SK-N-SH (cell line): ENCODE measurements around the gene CBFA2T2. TPM values are rescaled to one million over a fixed set of nuclear protein-coding genes. Genes with fewer than 3 reads are reported as not detected.

Experiments
- CTCF ChIA-PET: fragments of 300-600, 350-600 bp; formaldehyde crosslinking; extraction: SDS; loops from one replicate; lab custom pipeline; 2021; lab: Yijun Ruan, JAX
- POLR2A ChIA-PET: fragments of 350-600 bp; sonication (Branson Sonifier 250); formaldehyde crosslinking; extraction: SDS; loops from one replicate; lab custom pipeline; 2020; ENCODE audit warnings: antibody characterized with exemption, inconsistent platforms; lab: Yijun Ruan, JAX
- DNase-seq: peaks from one replicate; pipeline ENCODE4 v3.0.0; 2012
- H2AFZ ChIP-seq: fragments of 200-600 bp; sonication (generic); 2 replicates; pipeline ENCODE4 v1.8.1; 2016; ENCODE audit warnings: antibody characterized with exemption, mild to moderate bottlenecking, low read depth
- H3F3A ChIP-seq: fragments of 200-600 bp; sonication (generic); replicated peaks from 2 replicates; pipeline ENCODE3; 2016; ENCODE audit warnings: antibody characterized with exemption, mild to moderate bottlenecking; ENCODE audit not compliant: insufficient read depth
- H3K27ac ChIP-seq, 2 experiments: fragments of 200-500 bp in 1 of 2; fragments of 200-600 bp in 1 of 2; sonication (Bioruptor generic) in 1 of 2; sonication (generic), shearing (Covaris generic) in 1 of 2; 2 replicates each; pipeline versions ENCODE4 v1.5.1 to v1.6.1; 2014 to 2016; ENCODE audit warnings: low read depth in 2 of 2, inconsistent platforms in 1 of 2, low read length in 1 of 2, mild to moderate bottlenecking in 1 of 2, mixed read lengths in 1 of 2
- H3K27me3 ChIP-seq: fragments of 200-600 bp; sonication (generic), shearing (Covaris generic); 2 replicates; pipeline ENCODE4 v1.6.1; 2016; ENCODE audit warnings: mixed run types; ENCODE audit not compliant: insufficient read depth
- H3K36me3 ChIP-seq, 2 experiments: fragments of 200-500 bp in 1 of 2; fragments of 200-600 bp in 1 of 2; sonication (Bioruptor generic) in 1 of 2; sonication (generic) in 1 of 2; replicated peaks in 1 of 2; 2 replicates each; pipeline versions ENCODE3 to v1.5.1; 2014 to 2016; ENCODE audit warnings: low read length in 1 of 2, mild to moderate bottlenecking in 1 of 2; ENCODE audit not compliant: insufficient read depth in 2 of 2, control insufficient read depth in 1 of 2
- H3K4me1 ChIP-seq, 2 experiments: fragments of 200-500 bp in 1 of 2; fragments of 200-600 bp in 1 of 2; sonication (Bioruptor generic) in 1 of 2; sonication (generic), shearing (Covaris generic) in 1 of 2; 2 replicates each; pipeline versions ENCODE4 v1.5.1 to v1.6.1; 2014 to 2016; ENCODE audit warnings: low read depth in 1 of 2, low read length in 1 of 2, mixed run types in 1 of 2; ENCODE audit not compliant: insufficient read depth in 2 of 2, control insufficient read depth in 1 of 2
- H3K4me2 ChIP-seq: fragments of 200-600 bp; sonication (generic), shearing (Covaris generic); 2 replicates; pipeline ENCODE4 v1.6.1; 2017; ENCODE audit warnings: mixed run types
- H3K4me3 ChIP-seq, 2 experiments: fragments of 200-500 bp in 1 of 2; fragments of 200-600 bp in 1 of 2; sonication (Bioruptor generic) in 1 of 2; sonication (generic), shearing (Covaris generic) in 1 of 2; 2 replicates each; pipeline versions ENCODE4 v1.5.1 to v1.8.1; 2014 to 2016; ENCODE audit warnings: low read depth in 2 of 2, inconsistent platforms in 1 of 2, low read length in 1 of 2, mild to moderate bottlenecking in 1 of 2, mixed read lengths in 1 of 2, moderate library complexity in 1 of 2
- H3K79me2 ChIP-seq: fragments of 200-600 bp; sonication (generic); 2 replicates; pipeline ENCODE4 v1.8.1; 2017; ENCODE audit warnings: mild to moderate bottlenecking; ENCODE audit not compliant: insufficient read depth
- H3K9ac ChIP-seq: fragments of 200-600 bp; sonication (generic); 2 replicates; pipeline ENCODE4 v1.6.1; 2017; ENCODE audit warnings: mixed run types
- H3K9me2 ChIP-seq: fragments of 200-600 bp; sonication (generic); 2 replicates; pipeline ENCODE4 v1.6.1; 2017; ENCODE audit warnings: mixed run types
- H3K9me3 ChIP-seq: fragments of 200-600 bp; sonication (generic); 2 replicates; pipeline ENCODE4 v1.6.1; 2017; ENCODE audit warnings: mixed run types, mild to moderate bottlenecking, moderate library complexity
- H4K20me1 ChIP-seq: fragments of 200-600 bp; sonication (generic); 2 replicates; pipeline ENCODE4 v1.6.1; 2017; ENCODE audit warnings: mild to moderate bottlenecking, mixed run types; ENCODE audit not compliant: insufficient read depth
- FOXJ3 ChIP-seq: sonication (generic); formaldehyde crosslinking; IDR thresholded peaks from 2 replicates; pipeline ENCODE4 v1.5.1; 2020; ENCODE audit warnings: mild to moderate bottlenecking, missing genetic modification reagents
- FOXM1 ChIP-seq: IDR thresholded peaks from 2 replicates; pipeline ENCODE4 v1.4.0; 2012; ENCODE audit warnings: low read depth, mild to moderate bottlenecking
- GABPA ChIP-seq: IDR thresholded peaks from 2 replicates; pipeline ENCODE4 v1.4.0; 2012; ENCODE audit warnings: low read depth, mild to moderate bottlenecking
- JUND ChIP-seq: IDR thresholded peaks from 2 replicates; pipeline ENCODE4 v1.4.0; 2012
- MEF2A ChIP-seq: IDR thresholded peaks from 2 replicates; pipeline ENCODE4 v1.4.0; 2012; ENCODE audit warnings: low read depth, borderline replicate concordance
- MXI1 ChIP-seq: IDR thresholded peaks from 2 replicates; pipeline ENCODE4 v1.6.1; 2012; ENCODE audit warnings: mild to moderate bottlenecking, low read depth, low read length, improper control_type of control experiment
- NRF1 ChIP-seq: IDR thresholded peaks from 2 replicates; pipeline ENCODE4 v1.6.1; 2012; ENCODE audit warnings: low read depth, mild to moderate bottlenecking, low read length
- RCOR1 ChIP-seq: fragments of 150-350 bp; IDR thresholded peaks from 2 replicates; pipeline ENCODE4 v1.6.1; 2017; ENCODE audit warnings: antibody characterized with exemption, low read length
- RFX5 ChIP-seq: IDR thresholded peaks from 2 replicates; pipeline ENCODE4 v1.6.1; 2012; ENCODE audit warnings: mild to moderate bottlenecking, improper control_type of control experiment, low read length
- TEAD4 ChIP-seq: IDR thresholded peaks from 2 replicates; pipeline ENCODE4 v1.4.0; 2012; ENCODE audit warnings: mild to moderate bottlenecking, borderline replicate concordance; ENCODE audit not compliant: insufficient read depth
- WGBS: methylation state at CpG from one replicate; pipeline ENCODE4 v1.1.6; 2017; ENCODE audit warnings: low lambda C conversion rate; 5-methylcytosine and 5-hydroxymethylcytosine counted together
- polyA plus RNA-seq, 3 experiments: library from polyadenylated mRNA; depleted of rRNA; stranded (reverse); fragments of >200 nt; gene quantifications; 2 replicates each; pipeline ENCODE4 v1.2.3, GENCODE V29; 2012
- TF ChIP-seq, protein P1 (sequence below): IDR thresholded peaks from 2 replicates; pipeline ENCODE4; 2012
- TF ChIP-seq, protein P2 (sequence below): IDR thresholded peaks from 2 replicates; pipeline ENCODE4 v1.4.0; 2012; ENCODE audit warnings: low read depth, borderline replicate concordance
- TF ChIP-seq, protein P3 (sequence below): fragments of 150-350 bp; IDR thresholded peaks from 2 replicates; pipeline ENCODE4 v1.6.1; 2017; ENCODE audit warnings: antibody characterized with exemption, low read length, low read depth, borderline replicate concordance
- TF ChIP-seq, protein P4 (sequence below): IDR thresholded peaks from 2 replicates; pipeline ENCODE4 v1.4.0; 2012; ENCODE audit warnings: low read depth, borderline replicate concordance
- TF ChIP-seq, protein P5 (sequence below): fragments of 150-350 bp; IDR thresholded peaks from 2 replicates; pipeline ENCODE4 v1.6.1; 2016; ENCODE audit warnings: mild to moderate bottlenecking, low read depth, low read length

CBFA2T2 gene
- polyA plus RNA-seq, 1 of the 3 experiments (the other 2 are of a cell fraction) = 11.0 TPM

DNA sequence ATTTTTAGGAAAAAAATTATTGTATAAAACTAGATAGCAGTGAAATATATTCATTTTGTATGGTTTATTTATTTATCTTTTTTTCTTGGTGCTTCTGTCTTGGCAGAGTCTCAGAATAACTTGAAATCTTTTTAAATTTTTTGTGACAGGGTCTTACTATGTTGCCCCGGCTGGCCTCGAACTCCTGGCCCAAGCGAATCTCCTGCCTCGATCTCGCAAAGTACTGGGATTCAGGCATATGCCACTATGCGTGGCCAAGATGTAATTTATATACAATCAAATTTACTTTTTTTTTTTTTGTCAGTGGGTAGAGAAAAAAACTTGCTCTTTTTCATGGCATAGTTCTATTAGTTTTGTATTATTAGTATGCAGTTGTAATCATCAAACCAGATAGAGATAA is 13.7 kb downstream of the CBFA2T2 start:
- no peak for DNase-seq
- H3F3A ChIP-seq = peaks cover 5% of the 10 kb centered on the region
- no peak overlapping the region for H3K27ac ChIP-seq
- no peaks in the 10 kb centered on the region for H3K27me3 ChIP-seq
- H2AFZ ChIP-seq = no peak overlapping the region
- H3K4me2 ChIP-seq = no peak overlapping the region
- 96% methylated on average over 6 of the region's 6 CpGs for WGBS
- peaks cover 20% of the 10 kb centered on the region; the same call in 1 of the 2 replicates for H4K20me1 ChIP-seq
- peaks cover 0 to 4% of the 10 kb centered on the region in 2 experiments for H3K36me3 ChIP-seq
- H3K9ac ChIP-seq = no peak overlapping the region
- no peak overlapping the region for H3K4me3 ChIP-seq
- no peaks in the 10 kb centered on the region for H3K9me2 ChIP-seq
- TF ChIP-seq, protein P1, sequence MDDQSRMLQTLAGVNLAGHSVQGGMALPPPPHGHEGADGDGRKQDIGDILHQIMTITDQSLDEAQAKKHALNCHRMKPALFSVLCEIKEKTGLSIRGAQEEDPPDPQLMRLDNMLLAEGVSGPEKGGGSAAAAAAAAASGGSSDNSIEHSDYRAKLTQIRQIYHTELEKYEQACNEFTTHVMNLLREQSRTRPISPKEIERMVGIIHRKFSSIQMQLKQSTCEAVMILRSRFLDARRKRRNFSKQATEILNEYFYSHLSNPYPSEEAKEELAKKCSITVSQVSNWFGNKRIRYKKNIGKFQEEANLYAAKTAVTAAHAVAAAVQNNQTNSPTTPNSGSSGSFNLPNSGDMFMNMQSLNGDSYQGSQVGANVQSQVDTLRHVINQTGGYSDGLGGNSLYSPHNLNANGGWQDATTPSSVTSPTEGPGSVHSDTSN = no peak
- TF ChIP-seq, protein P2, sequence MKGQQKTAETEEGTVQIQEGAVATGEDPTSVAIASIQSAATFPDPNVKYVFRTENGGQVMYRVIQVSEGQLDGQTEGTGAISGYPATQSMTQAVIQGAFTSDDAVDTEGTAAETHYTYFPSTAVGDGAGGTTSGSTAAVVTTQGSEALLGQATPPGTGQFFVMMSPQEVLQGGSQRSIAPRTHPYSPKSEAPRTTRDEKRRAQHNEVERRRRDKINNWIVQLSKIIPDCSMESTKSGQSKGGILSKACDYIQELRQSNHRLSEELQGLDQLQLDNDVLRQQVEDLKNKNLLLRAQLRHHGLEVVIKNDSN = no peak
- TF ChIP-seq TEAD4 = no peak
- TF ChIP-seq NRF1 = no peak
- TF ChIP-seq RFX5 = no peak
- TF ChIP-seq GABPA = no peak
- no peak for TF ChIP-seq RCOR1
- TF ChIP-seq, protein P3, sequence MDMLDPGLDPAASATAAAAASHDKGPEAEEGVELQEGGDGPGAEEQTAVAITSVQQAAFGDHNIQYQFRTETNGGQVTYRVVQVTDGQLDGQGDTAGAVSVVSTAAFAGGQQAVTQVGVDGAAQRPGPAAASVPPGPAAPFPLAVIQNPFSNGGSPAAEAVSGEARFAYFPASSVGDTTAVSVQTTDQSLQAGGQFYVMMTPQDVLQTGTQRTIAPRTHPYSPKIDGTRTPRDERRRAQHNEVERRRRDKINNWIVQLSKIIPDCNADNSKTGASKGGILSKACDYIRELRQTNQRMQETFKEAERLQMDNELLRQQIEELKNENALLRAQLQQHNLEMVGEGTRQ = no peak
- TF ChIP-seq, protein P4, sequence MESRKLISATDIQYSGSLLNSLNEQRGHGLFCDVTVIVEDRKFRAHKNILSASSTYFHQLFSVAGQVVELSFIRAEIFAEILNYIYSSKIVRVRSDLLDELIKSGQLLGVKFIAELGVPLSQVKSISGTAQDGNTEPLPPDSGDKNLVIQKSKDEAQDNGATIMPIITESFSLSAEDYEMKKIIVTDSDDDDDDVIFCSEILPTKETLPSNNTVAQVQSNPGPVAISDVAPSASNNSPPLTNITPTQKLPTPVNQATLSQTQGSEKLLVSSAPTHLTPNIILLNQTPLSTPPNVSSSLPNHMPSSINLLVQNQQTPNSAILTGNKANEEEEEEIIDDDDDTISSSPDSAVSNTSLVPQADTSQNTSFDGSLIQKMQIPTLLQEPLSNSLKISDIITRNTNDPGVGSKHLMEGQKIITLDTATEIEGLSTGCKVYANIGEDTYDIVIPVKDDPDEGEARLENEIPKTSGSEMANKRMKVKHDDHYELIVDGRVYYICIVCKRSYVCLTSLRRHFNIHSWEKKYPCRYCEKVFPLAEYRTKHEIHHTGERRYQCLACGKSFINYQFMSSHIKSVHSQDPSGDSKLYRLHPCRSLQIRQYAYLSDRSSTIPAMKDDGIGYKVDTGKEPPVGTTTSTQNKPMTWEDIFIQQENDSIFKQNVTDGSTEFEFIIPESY = no peak
- POLR2A ChIA-PET = interaction anchor here (0.6 kb wide), 1 partner anchor 33 kb away, joined by 7 read pairs; no protein-coding TSS in a partner anchor
- CTCF ChIA-PET = no interaction called here
- H3K9me3 ChIP-seq = no peaks in the 10 kb centered on the region
- peaks cover 80% of the 10 kb centered on the region for H3K79me2 ChIP-seq
- H3K4me1 ChIP-seq = peaks cover 0 to 7% of the 10 kb centered on the region in 2 experiments; a peak in 2 of 4 replicates

DNA sequence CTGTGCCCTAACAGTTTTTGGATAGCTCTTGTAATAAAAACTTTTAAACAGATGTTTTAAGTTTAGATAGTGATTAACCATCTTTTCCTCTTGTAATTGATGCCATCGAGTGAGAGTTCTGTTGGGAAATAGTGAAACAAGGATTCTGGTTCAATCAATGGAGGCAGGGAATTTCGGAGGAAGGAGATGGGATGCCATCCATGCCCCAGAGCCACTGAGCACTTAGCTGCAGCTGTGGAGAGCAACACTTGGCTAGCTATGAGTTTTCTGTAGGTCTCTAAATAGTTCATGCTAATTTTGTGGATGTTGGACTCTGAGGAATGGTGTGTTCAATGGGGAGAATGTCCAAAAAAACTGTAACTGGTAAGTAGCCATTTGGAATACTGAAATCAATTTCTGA is 16.7 kb downstream of the CBFA2T2 start:
- Histone ChIP-seq H2AFZ (no peak overlapping the region), H3K9ac (no peak overlapping the region), H3K9me3 (no peaks in the 10 kb centered on the region), H3K27me3 (no peaks in the 10 kb centered on the region), H3K27ac (peak overlapping the region in 1 of 2 experiments; percentile 11; a peak in 1 of 4 replicates), H3F3A (no peaks in the 10 kb centered on the region), H3K79me2 (peaks cover 88% of the 10 kb centered on the region), H3K36me3 (peaks cover 0 to 4% of the 10 kb centered on the region in 2 experiments), H4K20me1 (peaks cover 13% of the 10 kb centered on the region; the same call in 1 of the 2 replicates), H3K4me1 (peaks cover 0 to 3% of the 10 kb centered on the region in 2 experiments; a peak in 1 of 4 replicates), H3K9me2 (no peaks in the 10 kb centered on the region), H3K4me2 (no peak overlapping the region), H3K4me3 (no peak overlapping the region)
- 88% methylated on average over 2 of the region's 2 CpGs for WGBS
- ChIA-PET POLR2A (interaction anchor here (0.9 kb wide), 1 partner anchor 56 kb away, joined by 3 read pairs; no protein-coding TSS in a partner anchor), CTCF (interaction anchor here (1.0 to 1.7 kb wide), 6 partner anchors 10 to 161 kb away, joined by 3 to 5 read pairs (median 4); no protein-coding TSS in a partner anchor)
- DNase-seq = no peak
- TF ChIP-seq, protein P5, sequence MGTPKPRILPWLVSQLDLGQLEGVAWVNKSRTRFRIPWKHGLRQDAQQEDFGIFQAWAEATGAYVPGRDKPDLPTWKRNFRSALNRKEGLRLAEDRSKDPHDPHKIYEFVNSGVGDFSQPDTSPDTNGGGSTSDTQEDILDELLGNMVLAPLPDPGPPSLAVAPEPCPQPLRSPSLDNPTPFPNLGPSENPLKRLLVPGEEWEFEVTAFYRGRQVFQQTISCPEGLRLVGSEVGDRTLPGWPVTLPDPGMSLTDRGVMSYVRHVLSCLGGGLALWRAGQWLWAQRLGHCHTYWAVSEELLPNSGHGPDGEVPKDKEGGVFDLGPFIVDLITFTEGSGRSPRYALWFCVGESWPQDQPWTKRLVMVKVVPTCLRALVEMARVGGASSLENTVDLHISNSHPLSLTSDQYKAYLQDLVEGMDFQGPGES = no peak
- TF ChIP-seq, protein P4 = no peak
- no peak for TF ChIP-seq FOXM1
- TF ChIP-seq MXI1 = no peak
- TF ChIP-seq, protein P3 = no peak
- no peak for TF ChIP-seq FOXJ3 (CRISPR knock-in tag)
- TF ChIP-seq JUND = no peak
- no peak for TF ChIP-seq MEF2A
- TF ChIP-seq, protein P2 = no peak
